GM18519 (cell line): ENCODE results near the gene FAM90A26.
"Not testable (repeated sequence)": the region's sequence is repeated elsewhere in the genome, so short reads cannot be mapped to it uniquely, and the experiment has no call there.

ENCODE experiments used
- ATAC-seq: cut with Tn5 transposase; IDR thresholded peaks from one replicate; pipeline ENCODE4 v1.9.1; 2021; ENCODE audit warnings: mild to moderate bottlenecking, moderate library complexity; ENCODE audit not compliant: unreplicated experiment, low FRiP score

Gene FAM90A26

GRCh38 chr4:9169791-9170459 lies at the start of gene FAM90A26:
TSS of gene FAM90A26 (plus strand) at chr4:9170409. CDS start at chr4:9173173, 2,764 bp downstream.
- not testable (repeated sequence) for ATAC-seq

- not testable (repeated sequence) for ATAC-seq
Observed at GRCh38 chr4:9122711-9123110, 47.5 kb upstream of the FAM90A26 start.

GRCh38 chr4:9123572-9124007 lies 46.6 kb upstream of the FAM90A26 start:
- ATAC-seq, result not testable (repeated sequence)

GRCh38 chr4:9125601-9126161 lies 44.5 kb upstream of the FAM90A26 start:
- ATAC-seq, result not testable (repeated sequence)

GRCh38 chr4:9131420-9131819 lies 38.8 kb upstream of the FAM90A26 start:
- not testable (repeated sequence) for ATAC-seq

GRCh38 chr4:9132849-9133248 lies 37.4 kb upstream of the FAM90A26 start:
- not testable (repeated sequence) for ATAC-seq

GRCh38 chr4:9134011-9134410 lies 36.2 kb upstream of the FAM90A26 start:
- ATAC-seq, result not testable (repeated sequence)

GRCh38 chr4:9134556-9134955 lies 35.7 kb upstream of the FAM90A26 start:
- ATAC-seq, result not testable (repeated sequence)

GRCh38 chr4:9141050-9141449 lies 29.2 kb upstream of the FAM90A26 start:
- ATAC-seq, result not testable (repeated sequence)

- not testable (repeated sequence) for ATAC-seq
Observed at GRCh38 chr4:9142786-9143185, 27.4 kb upstream of the FAM90A26 start.

- no peak for ATAC-seq
Observed at GRCh38 chr4:9143421-9144080, 26.7 kb upstream of the FAM90A26 start.

- no peak for ATAC-seq
Observed at GRCh38 chr4:9146967-9147366, 23.2 kb upstream of the FAM90A26 start.

GRCh38 chr4:9147368-9147767 lies 22.8 kb upstream of the FAM90A26 start:
- ATAC-seq, result not testable (repeated sequence)

- not testable (repeated sequence) for ATAC-seq
Observed at GRCh38 chr4:9148611-9149409, 21.4 kb upstream of the FAM90A26 start.

- not testable (repeated sequence) for ATAC-seq
Observed at GRCh38 chr4:9151809-9152179, 18.4 kb upstream of the FAM90A26 start.

- ATAC-seq, result not testable (repeated sequence)
Observed at GRCh38 chr4:9152180-9153007, 17.8 kb upstream of the FAM90A26 start.

- not testable (repeated sequence) for ATAC-seq
Observed at GRCh38 chr4:9153008-9153570, 17.1 kb upstream of the FAM90A26 start.

- not testable (repeated sequence) for ATAC-seq
Observed at GRCh38 chr4:9153571-9154157, 16.5 kb upstream of the FAM90A26 start.
